ENCODE measurements around the gene SPPL2B. TPM values are rescaled to one million over a fixed set of nuclear protein-coding genes. Genes with fewer than 3 reads are reported as not detected.
"Not testable (repeated sequence)": the region's sequence is repeated elsewhere in the genome, so short reads cannot be mapped to it uniquely, and the experiment has no call there.

Gene SPPL2B
- total RNA-seq, 1 donor from 2014 or later = 24.9 TPM

GRCh38 chr19:2389594-2389993 lies 61.1 kb downstream of the SPPL2B start:
- intact Hi-C loops (cut with DNase I) = no loop called here
- no peak for ATAC-seq
- no peak for DNase-seq (ENCODE audit: missing footprints)

DNA sequence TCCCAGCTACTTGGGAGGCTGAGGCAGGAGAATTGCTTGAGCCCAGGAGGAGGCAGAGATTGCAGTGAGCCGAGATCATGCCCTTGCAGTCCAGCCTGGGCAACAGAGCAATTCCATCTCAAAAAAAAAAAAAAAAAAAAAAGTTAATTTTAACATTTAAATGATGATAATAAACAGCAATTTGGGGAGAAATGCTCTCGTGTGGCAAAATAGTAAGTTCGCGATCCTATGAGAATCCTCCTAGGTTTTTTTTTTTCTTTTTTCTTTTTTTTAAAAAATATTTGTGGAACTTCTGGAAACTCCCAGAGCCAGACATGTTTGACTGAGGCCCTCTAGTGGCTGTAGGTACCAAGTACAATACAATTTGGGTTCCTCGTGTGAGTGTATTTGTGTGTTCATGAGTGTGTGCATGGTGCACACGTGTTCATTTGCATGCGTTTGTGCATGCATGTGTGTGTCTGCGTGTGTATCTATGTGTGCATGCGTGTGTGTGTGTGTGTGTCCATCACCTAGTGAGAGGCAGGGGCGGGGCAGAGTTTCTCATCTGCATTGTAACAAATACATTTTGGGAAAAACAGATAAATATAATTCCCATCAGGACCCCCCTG lies 62.7 kb downstream of the SPPL2B start:
- intact Hi-C loops (cut with DNase I) = loop anchor here (1.0 to 2.0 kb wide), 2 partner anchors 116 to 235 kb away; no protein-coding TSS in a partner anchor
- DNase-seq (ENCODE audit: missing footprints) (no peak), ATAC-seq (no peak)

- ATAC-seq (no peak), DNase-seq (ENCODE audit: missing footprints) (no peak)
- intact Hi-C loops (cut with DNase I) = no loop called here
These were observed 63.9 kb downstream of the SPPL2B start for GRCh38 chr19:2392366-2392765.

GRCh38 chr19:2392899-2393298 lies 64.4 kb downstream of the SPPL2B start:
- intact Hi-C loops (cut with DNase I); DNase-seq (ENCODE audit: missing footprints); ATAC-seq: not testable (repeated sequence)

DNA sequence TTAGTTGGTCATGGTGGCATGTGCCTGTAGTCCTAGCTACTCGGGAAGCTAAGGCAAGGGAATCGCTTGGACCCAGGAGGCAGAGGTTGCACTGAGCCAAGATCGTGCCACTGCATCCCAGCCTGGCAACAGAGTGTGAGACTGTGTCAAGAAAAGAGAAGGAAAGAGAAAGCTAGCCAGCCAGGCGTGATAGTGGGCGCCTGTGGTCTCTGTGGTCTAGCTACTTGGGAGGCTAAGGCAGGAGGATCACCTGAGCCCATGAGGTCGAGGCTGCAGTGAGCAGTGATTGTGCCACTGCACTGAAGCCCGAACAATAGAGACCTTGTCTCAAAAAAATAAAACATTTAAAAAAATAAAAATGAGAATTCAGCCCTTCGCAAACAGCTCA lies 65.6 kb downstream of the SPPL2B start:
- intact Hi-C loops (cut with DNase I) = no loop called here
- ATAC-seq (no peak), DNase-seq (ENCODE audit: missing footprints) (no peak)

DNA sequence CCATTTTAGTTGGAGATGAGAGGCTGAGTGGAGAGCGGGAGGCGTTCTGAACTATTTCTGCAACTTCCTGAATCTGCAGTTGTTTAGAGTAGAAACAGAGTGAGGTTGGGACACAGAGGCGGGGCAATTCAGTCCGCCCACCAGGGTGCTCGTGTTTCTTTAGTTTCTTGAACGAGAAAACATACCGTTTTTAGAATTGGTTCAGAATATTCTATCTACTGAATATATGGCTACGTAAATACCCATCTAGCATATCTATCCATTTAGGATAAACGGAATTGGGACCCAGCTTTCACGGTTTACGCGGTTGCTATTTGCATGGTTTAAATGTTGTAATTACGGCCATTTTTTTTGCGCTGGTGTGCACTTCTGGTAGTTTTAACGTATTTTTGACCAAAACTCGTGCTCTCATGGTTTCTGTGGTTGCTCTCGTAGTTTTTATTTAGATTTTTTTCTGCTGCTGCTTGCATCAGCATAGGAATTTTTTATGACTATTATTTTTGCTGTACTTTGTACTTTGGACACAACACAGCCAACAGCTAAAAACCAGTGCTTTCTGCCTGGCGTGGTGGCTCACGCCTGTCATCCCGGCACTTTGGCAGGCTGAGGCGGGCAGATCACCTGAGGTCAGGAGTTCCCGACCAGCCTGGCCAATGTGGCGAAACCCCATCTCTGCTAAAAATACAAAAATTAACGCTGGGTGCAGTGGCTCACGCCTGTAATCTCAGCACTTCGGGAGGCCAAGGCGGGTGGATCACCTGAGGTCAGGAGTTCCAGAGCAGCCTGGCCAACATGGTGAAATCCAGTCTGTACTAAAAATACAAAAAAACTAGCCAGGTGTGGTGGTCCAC lies 66.2 kb downstream of the SPPL2B start:
- intact Hi-C loops (cut with DNase I) = no loop called here
- ATAC-seq = no peak
- no peak for DNase-seq (ENCODE audit: missing footprints)

GRCh38 chr19:2395293-2395829 lies 66.9 kb downstream of the SPPL2B start:
- intact Hi-C loops (cut with DNase I); ATAC-seq: not testable (repeated sequence)

GRCh38 chr19:2397173-2397572 lies 68.7 kb downstream of the SPPL2B start:
- ATAC-seq; intact Hi-C loops (cut with DNase I); DNase-seq (ENCODE audit: missing footprints): not testable (repeated sequence)

More at GRCh38 chr19:2395293-2395829, 66.9 kb downstream of the SPPL2B start:
- not testable (repeated sequence) for DNase-seq (ENCODE audit: missing footprints)

- DNase-seq (ENCODE audit: missing footprints) = no peak
- ATAC-seq = no peak
- intact Hi-C loops (cut with DNase I) = no loop called here
These were observed 70.3 kb downstream of the SPPL2B start for GRCh38 chr19:2398735-2399305.

- no peak for ATAC-seq
- DNase-seq (ENCODE audit: missing footprints) = no peak
- intact Hi-C loops (cut with DNase I) = no loop called here
These were observed 71.1 kb downstream of the SPPL2B start for GRCh38 chr19:2399582-2399981.

Other genes with a start within 250 kb of the SPPL2B start
- 14.3 TPM for gene MOB3A, start 232.4 kb upstream of the SPPL2B start, total RNA-seq
- gene IZUMO4, start 231.8 kb upstream of the SPPL2B start, total RNA-seq = 1.4 TPM
- 71.8 TPM for gene AP3D1, start 177.1 kb upstream of the SPPL2B start, total RNA-seq
- 9.7 TPM for gene DOT1L, start 164.8 kb upstream of the SPPL2B start, total RNA-seq
- 59.7 TPM for gene PLEKHJ1, start 92.4 kb upstream of the SPPL2B start, total RNA-seq
- gene SF3A2, start 91.9 kb upstream of the SPPL2B start, total RNA-seq = 30.3 TPM
- 0.89 TPM for gene AMH, start 79.4 kb upstream of the SPPL2B start, total RNA-seq
- not detected for gene JSRP1, start 72.3 kb upstream of the SPPL2B start, total RNA-seq
- gene PEAK3, start 46.5 kb upstream of the SPPL2B start, total RNA-seq = 0.68 TPM
- not detected for gene LINGO3, start 20.5 kb upstream of the SPPL2B start, total RNA-seq
- gene LSM7, start 98 bp upstream of the SPPL2B start, total RNA-seq = 46.7 TPM
- gene TMPRSS9, start 31.6 kb downstream of the SPPL2B start, total RNA-seq = not detected
- gene TIMM13, start 98.9 kb downstream of the SPPL2B start, total RNA-seq = 86.9 TPM
- 19.2 TPM for gene LMNB2, start 128.3 kb downstream of the SPPL2B start, total RNA-seq
- gene GADD45B, start 147.4 kb downstream of the SPPL2B start, total RNA-seq = 39.8 TPM

All from Right ventricle myocardium inferior (tissue), 1 donor.